Parathyroid adenoma (tissue), 2 donors: ENCODE data around the gene DCDC1.

Source experiments
- H2AFZ ChIP-seq: fragments of 300-600 bp; sonication (generic); one replicate; pipeline ENCODE4 v1.7.0; 2017; ENCODE audit warnings: antibody characterized with exemption, mild to moderate bottlenecking
- H3K27ac ChIP-seq: fragments of 300-600 bp; sonication (generic); one replicate; pipeline ENCODE4 v1.7.0; 2017
- H3K27me3 ChIP-seq: fragments of 300-600 bp; sonication (generic); one replicate; pipeline ENCODE4 v1.7.0; 2017; ENCODE audit warnings: low read length; ENCODE audit not compliant: control insufficient read depth, insufficient read depth
- H3K36me3 ChIP-seq: fragments of 300-600 bp; sonication (generic); one replicate; pipeline ENCODE4 v1.7.0; 2017; ENCODE audit warnings: low read length; ENCODE audit not compliant: control insufficient read depth, insufficient read depth
- H3K4me1 ChIP-seq: fragments of 300-600 bp; sonication (generic); one replicate; pipeline ENCODE4 v1.7.0; 2017; ENCODE audit warnings: control low read depth
- H3K4me2 ChIP-seq: fragments of 300-600 bp; sonication (generic); one replicate; pipeline ENCODE4 v1.7.0; 2017; ENCODE audit warnings: low read length
- H3K4me3 ChIP-seq: fragments of 300-600 bp; sonication (generic); one replicate; pipeline ENCODE4 v1.7.0; 2017; ENCODE audit warnings: low read depth, low read length
- H3K79me2 ChIP-seq: fragments of 300-600 bp; sonication (generic); one replicate; pipeline ENCODE4 v1.7.0; 2017; ENCODE audit warnings: control low read depth
- H3K9ac ChIP-seq: fragments of 300-600 bp; sonication (generic); one replicate; pipeline ENCODE4 v1.7.0; 2017; ENCODE audit warnings: mild to moderate bottlenecking
- H3K9me3 ChIP-seq: fragments of 300-600 bp; sonication (generic); one replicate; pipeline ENCODE4 v1.7.0; 2017; ENCODE audit warnings: low read length; ENCODE audit not compliant: control insufficient read depth
- TF ChIP-seq, protein P1 (sequence below): fragments of 300-600 bp; sonication (generic); IDR thresholded peaks from one replicate; pipeline ENCODE4 v1.7.0; 2017; ENCODE audit warnings: antibody characterized with exemption, mild to moderate bottlenecking
- donor health status: primary hyperparathyroidism.

DCDC1 gene, protein sequence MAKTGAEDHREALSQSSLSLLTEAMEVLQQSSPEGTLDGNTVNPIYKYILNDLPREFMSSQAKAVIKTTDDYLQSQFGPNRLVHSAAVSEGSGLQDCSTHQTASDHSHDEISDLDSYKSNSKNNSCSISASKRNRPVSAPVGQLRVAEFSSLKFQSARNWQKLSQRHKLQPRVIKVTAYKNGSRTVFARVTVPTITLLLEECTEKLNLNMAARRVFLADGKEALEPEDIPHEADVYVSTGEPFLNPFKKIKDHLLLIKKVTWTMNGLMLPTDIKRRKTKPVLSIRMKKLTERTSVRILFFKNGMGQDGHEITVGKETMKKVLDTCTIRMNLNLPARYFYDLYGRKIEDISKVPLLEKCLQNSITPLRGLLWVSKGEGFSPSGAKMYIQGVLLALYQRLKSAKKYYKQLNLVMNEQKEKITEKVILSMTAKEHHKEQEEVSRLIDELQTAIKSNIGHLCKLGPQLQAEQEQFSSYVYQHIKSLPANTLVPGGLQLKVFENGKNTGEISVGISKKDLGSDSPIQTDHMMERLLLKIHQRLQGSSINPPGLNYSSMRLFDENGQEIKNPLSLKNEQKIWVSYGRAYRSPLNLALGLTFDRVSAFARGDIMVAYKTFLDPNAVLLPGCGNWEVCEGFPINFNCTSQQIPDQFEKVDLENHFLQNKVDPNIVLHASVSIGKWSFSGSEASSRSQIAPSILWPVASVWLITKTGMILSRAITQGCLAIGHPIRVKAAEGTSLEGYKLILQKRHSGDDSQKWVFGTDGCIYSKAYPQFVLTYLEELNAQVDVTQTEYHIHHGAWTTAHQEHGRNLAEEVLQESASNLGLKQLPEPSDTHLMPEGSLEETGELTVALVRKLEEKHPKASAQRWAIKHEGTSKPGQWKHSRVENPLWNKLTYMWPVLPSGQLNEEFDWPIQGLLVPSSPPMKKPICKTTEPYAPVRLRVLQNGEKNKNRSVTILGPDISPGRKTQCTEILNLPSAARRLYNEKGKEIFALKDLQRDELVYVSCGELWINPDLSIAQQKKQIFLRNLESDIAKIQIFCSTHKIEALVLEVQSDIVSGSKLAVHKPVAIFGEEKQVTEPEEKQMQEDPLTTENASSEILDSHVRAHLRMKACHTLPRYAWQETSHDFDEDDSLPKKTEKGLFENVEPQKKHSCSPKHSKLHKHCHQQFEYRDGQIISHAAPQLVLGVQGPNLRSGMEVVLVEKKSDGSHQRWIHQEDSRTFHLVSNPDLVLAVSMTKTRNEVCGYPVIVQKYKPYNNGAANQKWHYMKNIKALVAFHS (N-terminal part only)

DNA sequence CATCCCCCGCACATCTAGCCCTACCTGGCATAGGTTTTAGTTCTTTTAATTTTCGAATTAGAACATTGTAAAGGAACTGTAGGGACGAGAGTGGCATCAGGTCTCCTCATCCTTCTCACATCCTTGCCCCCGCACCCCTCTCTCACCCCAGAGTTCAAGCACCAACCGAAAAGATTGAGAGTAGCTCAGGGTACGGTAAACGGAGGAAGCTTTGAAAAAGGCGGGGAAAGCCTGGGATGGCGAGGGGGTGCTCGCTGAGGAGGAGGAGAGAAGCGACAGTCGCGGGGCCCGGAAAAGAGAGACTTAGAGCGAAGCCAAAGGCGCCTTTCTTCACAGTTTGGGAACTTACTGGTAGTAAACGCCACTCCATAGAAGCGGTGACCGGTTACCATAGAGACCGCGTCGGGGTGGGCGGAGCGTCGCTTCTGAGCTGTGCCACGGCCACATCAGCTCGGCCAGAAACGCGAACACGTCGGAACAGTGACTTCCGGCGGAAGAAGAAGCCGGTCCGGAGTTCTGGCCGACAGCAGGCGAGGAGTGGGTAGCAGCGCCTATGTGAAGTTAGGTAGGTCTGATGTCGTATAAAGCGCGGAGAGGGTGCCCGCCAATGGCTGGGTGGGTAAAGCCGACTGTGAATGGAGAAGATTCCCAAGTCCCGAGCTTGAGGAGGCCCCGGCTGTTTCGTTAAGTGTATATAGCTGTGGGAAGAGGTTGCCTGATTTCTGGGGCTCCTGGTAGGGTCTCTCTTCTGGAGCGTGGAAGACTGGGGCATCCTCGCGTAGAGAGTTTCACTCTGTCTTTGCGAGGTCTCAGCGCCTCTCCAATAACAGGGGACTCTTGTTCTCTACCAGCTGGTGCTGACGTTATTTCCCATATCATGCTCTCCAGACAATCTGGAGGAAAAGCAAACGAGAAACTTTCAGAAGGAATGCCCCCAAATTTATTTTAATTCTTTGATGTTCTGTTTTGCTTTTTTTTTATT lies at the start of gene DCDC1, which contains the start of gene DNAJC24:
TSS of gene DCDC1 (minus strand) at position 392 of the 982 bp plus-strand sequence. CDS start 41,459 bp downstream, outside the sequence.
TSS of gene DNAJC24 (plus strand) at position 513 of the 982 bp plus-strand sequence. CDS start 889 bp downstream, outside the sequence.
- H3K9ac ChIP-seq = no peak within 1 kb of the TSS
- TF ChIP-seq, protein P1, sequence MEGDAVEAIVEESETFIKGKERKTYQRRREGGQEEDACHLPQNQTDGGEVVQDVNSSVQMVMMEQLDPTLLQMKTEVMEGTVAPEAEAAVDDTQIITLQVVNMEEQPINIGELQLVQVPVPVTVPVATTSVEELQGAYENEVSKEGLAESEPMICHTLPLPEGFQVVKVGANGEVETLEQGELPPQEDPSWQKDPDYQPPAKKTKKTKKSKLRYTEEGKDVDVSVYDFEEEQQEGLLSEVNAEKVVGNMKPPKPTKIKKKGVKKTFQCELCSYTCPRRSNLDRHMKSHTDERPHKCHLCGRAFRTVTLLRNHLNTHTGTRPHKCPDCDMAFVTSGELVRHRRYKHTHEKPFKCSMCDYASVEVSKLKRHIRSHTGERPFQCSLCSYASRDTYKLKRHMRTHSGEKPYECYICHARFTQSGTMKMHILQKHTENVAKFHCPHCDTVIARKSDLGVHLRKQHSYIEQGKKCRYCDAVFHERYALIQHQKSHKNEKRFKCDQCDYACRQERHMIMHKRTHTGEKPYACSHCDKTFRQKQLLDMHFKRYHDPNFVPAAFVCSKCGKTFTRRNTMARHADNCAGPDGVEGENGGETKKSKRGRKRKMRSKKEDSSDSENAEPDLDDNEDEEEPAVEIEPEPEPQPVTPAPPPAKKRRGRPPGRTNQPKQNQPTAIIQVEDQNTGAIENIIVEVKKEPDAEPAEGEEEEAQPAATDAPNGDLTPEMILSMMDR = no peak
- peak within 1 kb of the TSS; percentile 73 for H2AFZ ChIP-seq
- no peaks in the 10 kb centered on the region for H3K79me2 ChIP-seq
- no peaks in the 10 kb centered on the region for H3K27me3 ChIP-seq
- H3K4me1 ChIP-seq = no peaks in the 10 kb centered on the region
- H3K27ac ChIP-seq = no peak within 1 kb of the TSS
- H3K36me3 ChIP-seq = no peaks in the 10 kb centered on the region
- peak within 1 kb of the TSS; percentile 85 for H3K4me3 ChIP-seq
- peak within 1 kb of the TSS; percentile 77 for H3K4me2 ChIP-seq
- no peaks in the 10 kb centered on the region for H3K9me3 ChIP-seq

DNA sequence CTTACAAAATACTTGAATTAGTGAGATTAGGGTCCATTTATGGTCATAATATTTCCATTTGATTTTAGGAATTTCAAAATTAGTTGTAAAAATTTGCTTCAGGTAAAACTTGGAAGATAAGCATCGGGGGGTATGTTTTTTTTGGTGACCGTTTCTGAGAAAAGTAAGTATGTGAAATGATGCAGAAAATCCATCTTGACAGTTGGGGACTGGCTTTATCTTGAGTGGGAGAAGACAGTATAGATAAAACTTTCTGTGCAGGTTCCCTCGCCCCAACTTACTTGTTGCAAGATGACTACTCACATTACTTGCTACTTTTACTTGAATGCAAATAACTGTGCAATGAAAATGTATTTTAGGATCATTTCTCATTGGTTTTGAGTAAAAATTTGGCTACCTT lies 49.6 kb upstream of the DCDC1 start:
- H3K4me2 ChIP-seq = no peak overlapping the region
- no peaks in the 10 kb centered on the region for H3K36me3 ChIP-seq
- H2AFZ ChIP-seq = no peak overlapping the region
- no peaks in the 10 kb centered on the region for H3K9me3 ChIP-seq
- H3K4me1 ChIP-seq = no peaks in the 10 kb centered on the region
- TF ChIP-seq, protein P1 = no peak
- H3K27ac ChIP-seq = no peak overlapping the region
- no peak overlapping the region for H3K9ac ChIP-seq
- no peak overlapping the region for H3K4me3 ChIP-seq
- H3K27me3 ChIP-seq = no peaks in the 10 kb centered on the region
- no peaks in the 10 kb centered on the region for H3K79me2 ChIP-seq

DNA sequence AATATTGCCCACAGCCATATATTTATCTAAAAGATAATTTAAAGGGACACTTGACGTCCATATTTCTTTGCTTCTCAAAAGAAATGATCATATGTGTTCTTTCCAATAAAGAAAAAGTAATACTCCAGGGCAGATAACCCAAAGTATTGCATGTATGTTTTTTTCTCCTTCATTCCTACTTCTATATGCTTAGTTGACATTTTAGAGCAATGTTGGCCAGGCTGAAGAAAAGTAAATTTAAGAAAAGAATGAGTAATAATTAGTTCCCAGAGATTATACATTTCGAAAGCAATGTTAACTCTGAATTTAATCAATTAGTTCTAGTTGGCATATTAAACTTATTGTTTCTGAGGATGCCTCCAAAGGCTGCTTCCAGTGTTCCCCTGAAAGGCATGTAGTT lies 48.3 kb upstream of the DCDC1 start:
- no peaks in the 10 kb centered on the region for H3K36me3 ChIP-seq
- H3K79me2 ChIP-seq = no peaks in the 10 kb centered on the region
- H3K4me3 ChIP-seq = no peak overlapping the region
- TF ChIP-seq, protein P1 = no peak
- H3K9ac ChIP-seq = no peak overlapping the region
- no peaks in the 10 kb centered on the region for H3K9me3 ChIP-seq
- no peak overlapping the region for H2AFZ ChIP-seq
- no peak overlapping the region for H3K4me2 ChIP-seq
- no peak overlapping the region for H3K27ac ChIP-seq
- H3K27me3 ChIP-seq = no peaks in the 10 kb centered on the region
- H3K4me1 ChIP-seq = no peaks in the 10 kb centered on the region

DNA sequence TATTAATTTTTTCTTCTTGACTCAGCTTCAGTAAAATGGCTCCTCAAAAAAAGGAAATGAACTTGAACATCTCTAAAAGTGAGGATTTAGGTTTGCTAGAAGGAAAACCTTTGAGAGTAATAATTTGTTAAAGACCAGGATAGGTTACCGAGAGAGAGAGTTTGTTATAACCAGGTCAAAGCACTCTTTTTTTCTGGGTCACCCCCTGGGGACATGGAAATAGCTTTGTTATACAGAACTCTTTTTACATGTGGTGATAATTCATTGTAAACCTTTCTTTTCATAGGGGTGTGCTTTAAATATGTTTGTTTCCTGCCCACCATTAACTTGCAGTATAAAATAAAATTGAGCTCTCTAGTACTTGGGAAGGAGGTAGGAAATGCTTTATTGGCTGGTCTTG lies 47.8 kb upstream of the DCDC1 start:
- no peaks in the 10 kb centered on the region for H3K9me3 ChIP-seq
- no peaks in the 10 kb centered on the region for H3K4me1 ChIP-seq
- no peak overlapping the region for H2AFZ ChIP-seq
- H3K4me2 ChIP-seq = no peak overlapping the region
- H3K36me3 ChIP-seq = no peaks in the 10 kb centered on the region
- no peak overlapping the region for H3K9ac ChIP-seq
- no peak overlapping the region for H3K27ac ChIP-seq
- no peaks in the 10 kb centered on the region for H3K79me2 ChIP-seq
- H3K27me3 ChIP-seq = no peaks in the 10 kb centered on the region
- no peak overlapping the region for H3K4me3 ChIP-seq
- TF ChIP-seq, protein P1 = no peak
